Epithelial cell of esophagus (primary cell): Measurements from ENCODE around the gene CCNYL1.

ENCODE experiments used
- DNase-seq: peaks from one replicate; pipeline ENCODE4 v3.0.0; 2010; ENCODE audit warnings: low read depth
- H3K4me3 ChIP-seq: 2 replicates; pipeline ENCODE4 v1.5.1; 2011; ENCODE audit warnings: mild to moderate bottlenecking, low read length, control low read depth
- TF ChIP-seq, protein P1 (sequence below): IDR thresholded peaks from 2 replicates; pipeline ENCODE4 v1.5.1; 2011; ENCODE audit warnings: low read depth, mild to moderate bottlenecking, low read length, control low read depth, inconsistent platforms; ENCODE audit not compliant: insufficient read depth; ENCODE audit errors: missing control alignments

The CCNYL1 gene

DNA sequence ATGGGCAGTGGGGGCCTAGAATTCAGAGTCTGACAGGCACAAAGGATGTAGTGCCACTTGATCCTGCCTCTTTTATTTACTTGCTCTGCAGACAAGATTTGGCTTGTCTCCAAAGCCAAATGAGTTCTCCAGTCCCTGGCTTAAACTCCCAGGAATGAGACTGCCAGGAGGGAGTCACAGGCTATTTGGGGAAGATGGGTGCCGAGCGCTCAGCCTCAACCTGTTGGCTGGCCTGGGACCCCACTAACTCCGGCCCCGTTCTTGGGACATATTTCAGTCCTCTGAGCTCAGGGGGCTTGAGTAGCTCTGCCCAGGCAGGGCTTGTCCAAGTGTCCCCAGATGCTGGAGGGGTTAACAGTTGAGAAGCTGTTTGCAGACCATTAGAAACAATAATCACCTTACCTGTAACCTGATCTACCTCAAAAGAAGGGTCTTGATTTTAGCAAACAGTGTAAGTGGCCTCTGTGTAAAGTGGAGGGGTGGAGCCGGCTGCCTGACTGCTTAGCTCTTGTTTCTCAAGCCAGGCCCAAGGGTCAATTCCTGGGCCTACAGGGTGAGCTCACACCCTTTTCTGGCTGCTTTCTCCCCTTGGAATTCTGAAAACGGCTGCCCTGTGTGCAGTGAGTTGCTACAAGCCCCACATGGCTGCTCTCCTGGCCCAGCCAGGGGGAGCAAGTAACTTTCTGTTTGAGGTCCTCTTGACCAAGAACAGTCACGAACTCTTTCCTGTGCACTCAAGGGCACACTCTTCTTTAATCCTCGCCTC, 85.3 kb downstream of the CCNYL1 start:
- TF ChIP-seq, protein P1, sequence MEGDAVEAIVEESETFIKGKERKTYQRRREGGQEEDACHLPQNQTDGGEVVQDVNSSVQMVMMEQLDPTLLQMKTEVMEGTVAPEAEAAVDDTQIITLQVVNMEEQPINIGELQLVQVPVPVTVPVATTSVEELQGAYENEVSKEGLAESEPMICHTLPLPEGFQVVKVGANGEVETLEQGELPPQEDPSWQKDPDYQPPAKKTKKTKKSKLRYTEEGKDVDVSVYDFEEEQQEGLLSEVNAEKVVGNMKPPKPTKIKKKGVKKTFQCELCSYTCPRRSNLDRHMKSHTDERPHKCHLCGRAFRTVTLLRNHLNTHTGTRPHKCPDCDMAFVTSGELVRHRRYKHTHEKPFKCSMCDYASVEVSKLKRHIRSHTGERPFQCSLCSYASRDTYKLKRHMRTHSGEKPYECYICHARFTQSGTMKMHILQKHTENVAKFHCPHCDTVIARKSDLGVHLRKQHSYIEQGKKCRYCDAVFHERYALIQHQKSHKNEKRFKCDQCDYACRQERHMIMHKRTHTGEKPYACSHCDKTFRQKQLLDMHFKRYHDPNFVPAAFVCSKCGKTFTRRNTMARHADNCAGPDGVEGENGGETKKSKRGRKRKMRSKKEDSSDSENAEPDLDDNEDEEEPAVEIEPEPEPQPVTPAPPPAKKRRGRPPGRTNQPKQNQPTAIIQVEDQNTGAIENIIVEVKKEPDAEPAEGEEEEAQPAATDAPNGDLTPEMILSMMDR, result no peak
- no peak overlapping the region for H3K4me3 ChIP-seq
- peak; percentile 47 for DNase-seq

DNA sequence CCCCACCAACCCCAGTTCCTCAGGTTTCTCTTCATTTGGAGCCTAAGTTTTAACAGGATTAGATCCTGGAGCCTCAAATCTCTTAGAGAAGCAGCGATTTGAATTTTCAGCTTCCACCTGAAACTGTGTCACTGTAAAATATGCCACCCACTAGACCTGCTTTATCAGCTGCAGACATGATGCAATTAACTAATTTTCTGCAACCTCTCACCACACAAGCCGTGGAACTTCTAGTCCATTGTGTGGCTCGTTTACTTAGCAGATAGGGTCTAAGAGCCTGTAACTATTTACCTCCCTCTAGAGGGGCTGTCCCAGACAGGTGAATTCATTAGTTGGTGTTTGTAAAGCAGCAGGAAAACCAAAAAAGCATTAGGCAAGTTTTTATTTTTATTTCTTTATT, 89.8 kb downstream of the CCNYL1 start:
- H3K4me3 ChIP-seq, result no peak overlapping the region
- TF ChIP-seq, protein P1, result no peak
- DNase-seq, result no peak

DNA sequence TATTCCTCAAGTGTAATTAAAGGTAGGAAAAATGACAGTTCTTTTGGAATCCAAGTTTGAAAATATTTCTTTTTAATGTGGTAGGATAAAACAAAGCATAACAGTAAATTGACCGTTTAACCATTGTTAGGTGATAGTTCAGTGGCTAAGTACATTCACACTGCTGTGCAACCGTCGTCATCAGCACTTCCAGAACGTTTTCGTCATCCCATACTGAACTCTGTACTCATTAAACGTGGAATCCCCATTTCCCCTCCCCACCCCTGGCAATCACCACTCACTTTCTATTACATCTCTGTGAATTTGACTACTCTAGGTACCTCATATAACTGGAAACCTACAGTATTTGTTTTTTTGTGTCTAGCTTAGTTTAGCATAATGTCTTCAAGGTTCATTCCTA, 91.2 kb downstream of the CCNYL1 start:
- TF ChIP-seq, protein P1, result no peak
- DNase-seq, result no peak
- no peak overlapping the region for H3K4me3 ChIP-seq
